Neural cell (in vitro differentiated cells): ENCODE results near the gene ZSWIM6. TPM values are rescaled to one million over a fixed set of nuclear protein-coding genes. Genes with fewer than 3 reads are reported as not detected.
A peak's percentile ranks its signal among the peaks of the same experiment; 100 is the strongest.

Source experiments
- H2AFZ ChIP-seq: fragments of 200-600, 300-800 bp; sonication (generic), shearing (Covaris generic); 2 replicates; pipeline ENCODE4 v1.6.0; 2014; ENCODE audit warnings: low read depth, mild to moderate bottlenecking, antibody characterized with exemption, low read length, moderate library complexity
- H3F3A ChIP-seq: fragments of 200-600 bp; shearing (Covaris generic); 2 replicates; pipeline ENCODE4 v1.6.1; 2016; ENCODE audit warnings: mild to moderate bottlenecking, moderate library complexity, mixed read lengths, antibody characterized with exemption, low read length; ENCODE audit not compliant: insufficient read depth, poor library complexity, severe bottlenecking
- H3K27ac ChIP-seq: fragments of 200-600, 300-800 bp; sonication (generic), shearing (Covaris generic); 2 replicates; pipeline ENCODE4 v1.5.1; 2014; ENCODE audit warnings: mild to moderate bottlenecking, low read length, moderate library complexity
- H3K27me3 ChIP-seq: fragments of 300-800, 200-600 bp; sonication (generic), shearing (Covaris generic); 2 replicates; pipeline ENCODE4 v1.6.0; 2014; ENCODE audit warnings: mild to moderate bottlenecking, low read depth, low read length, moderate library complexity; ENCODE audit not compliant: insufficient read depth
- H3K36me3 ChIP-seq: fragments of 300-800, 200-600 bp; sonication (generic), shearing (Covaris generic); 2 replicates; pipeline ENCODE4 v1.5.1; 2014; ENCODE audit warnings: mild to moderate bottlenecking, antibody characterized with exemption, low read length, moderate library complexity; ENCODE audit not compliant: insufficient read depth
- H3K4me2 ChIP-seq: fragments of 300-800, 200-600 bp; sonication (generic), shearing (Covaris generic); 2 replicates; pipeline ENCODE4 v1.6.0; 2014; ENCODE audit warnings: mild to moderate bottlenecking, low read length
- H3K4me3 ChIP-seq: fragments of 300-800, 200-600 bp; sonication (generic), shearing (Covaris generic); 2 replicates; pipeline ENCODE4 v1.5.1; 2014; ENCODE audit warnings: mild to moderate bottlenecking, low read length, moderate library complexity
- H3K79me2 ChIP-seq: fragments of 200-600 bp; shearing (Covaris generic); replicated peaks from 2 replicates; pipeline ENCODE4 v1.6.0; 2014; ENCODE audit warnings: mild to moderate bottlenecking, low read length, moderate library complexity; ENCODE audit not compliant: insufficient read depth
- H3K9ac ChIP-seq: fragments of 300-800, 200-600 bp; sonication (generic), shearing (Covaris generic); 2 replicates; pipeline ENCODE4 v1.6.1; 2016; ENCODE audit warnings: mild to moderate bottlenecking, low read length, mixed read lengths
- H3K9me2 ChIP-seq: fragments of 200-600 bp; shearing (Covaris generic); 2 replicates; pipeline ENCODE4 v1.6.1; 2016; ENCODE audit warnings: mild to moderate bottlenecking, low read length, mixed read lengths; ENCODE audit not compliant: insufficient read depth
- H3K9me3 ChIP-seq: fragments of 200-600, 300-800 bp; sonication (generic), shearing (Covaris generic); 2 replicates; pipeline ENCODE4 v1.6.1; 2016; ENCODE audit warnings: mild to moderate bottlenecking, mixed run types, low read length, moderate library complexity, mixed read lengths
- H4K20me1 ChIP-seq: fragments of 200-600 bp; shearing (Covaris generic); 2 replicates; pipeline ENCODE4 v1.6.1; 2016; ENCODE audit warnings: mild to moderate bottlenecking, mixed run types; ENCODE audit not compliant: insufficient read depth
- EP300 ChIP-seq: fragments of 450-650 bp; conservative IDR thresholded peaks from 2 replicates; pipeline ENCODE4 v1.6.1; 2014; ENCODE audit warnings: antibody characterized with exemption, mild to moderate bottlenecking, moderate library complexity; ENCODE audit not compliant: poor library complexity, severe bottlenecking
- EZH2 ChIP-seq: fragments of 200-600, 300-800 bp; shearing (Covaris generic), sonication (generic); IDR thresholded peaks from 2 replicates; pipeline ENCODE4 v1.6.1; 2014; ENCODE audit warnings: antibody characterized with exemption, low read length, borderline replicate concordance, mild to moderate bottlenecking; ENCODE audit not compliant: insufficient read depth, poor library complexity, severe bottlenecking
- MXI1 ChIP-seq: fragments of 450-650 bp; conservative IDR thresholded peaks from 2 replicates; pipeline ENCODE4 v1.6.1; 2014; ENCODE audit warnings: antibody characterized with exemption, mild to moderate bottlenecking; ENCODE audit not compliant: poor library complexity, severe bottlenecking
- POLR2AphosphoS5 ChIP-seq: IDR thresholded peaks from 2 replicates; pipeline ENCODE4 v1.6.1; 2012
- RAD21 ChIP-seq: fragments of 450-650 bp; conservative IDR thresholded peaks from 2 replicates; pipeline ENCODE4 v1.6.1; 2014; ENCODE audit warnings: antibody characterized with exemption, mild to moderate bottlenecking, moderate library complexity
- SMC3 ChIP-seq: fragments of 450-650 bp; conservative IDR thresholded peaks from 2 replicates; pipeline ENCODE4 v1.6.1; 2014; ENCODE audit warnings: antibody characterized with exemption, mild to moderate bottlenecking, moderate library complexity; ENCODE audit not compliant: poor library complexity
- TAF1 ChIP-seq: IDR thresholded peaks from 2 replicates; pipeline ENCODE4 v1.6.1; 2012; ENCODE audit warnings: low read depth
- polyA plus RNA-seq: library from polyadenylated mRNA; depleted of rRNA; stranded (reverse); fragments of >200 nt; gene quantifications from 2 replicates; pipeline ENCODE4 v1.2.3, GENCODE V29; 2014
- TF ChIP-seq, protein P1 (sequence below): fragments of 450-650 bp; IDR thresholded peaks from 2 replicates; pipeline ENCODE4 v1.5.1; 2014; ENCODE audit warnings: antibody characterized with exemption, mild to moderate bottlenecking, moderate library complexity; ENCODE audit not compliant: poor library complexity, severe bottlenecking
- TF ChIP-seq, protein P2 (sequence below): IDR thresholded peaks from 2 replicates; pipeline ENCODE4 v1.6.1; 2012; ENCODE audit warnings: borderline replicate concordance

Gene ZSWIM6
- polyA plus RNA-seq, 1 donor from 2014 or later = 43.6 TPM

DNA sequence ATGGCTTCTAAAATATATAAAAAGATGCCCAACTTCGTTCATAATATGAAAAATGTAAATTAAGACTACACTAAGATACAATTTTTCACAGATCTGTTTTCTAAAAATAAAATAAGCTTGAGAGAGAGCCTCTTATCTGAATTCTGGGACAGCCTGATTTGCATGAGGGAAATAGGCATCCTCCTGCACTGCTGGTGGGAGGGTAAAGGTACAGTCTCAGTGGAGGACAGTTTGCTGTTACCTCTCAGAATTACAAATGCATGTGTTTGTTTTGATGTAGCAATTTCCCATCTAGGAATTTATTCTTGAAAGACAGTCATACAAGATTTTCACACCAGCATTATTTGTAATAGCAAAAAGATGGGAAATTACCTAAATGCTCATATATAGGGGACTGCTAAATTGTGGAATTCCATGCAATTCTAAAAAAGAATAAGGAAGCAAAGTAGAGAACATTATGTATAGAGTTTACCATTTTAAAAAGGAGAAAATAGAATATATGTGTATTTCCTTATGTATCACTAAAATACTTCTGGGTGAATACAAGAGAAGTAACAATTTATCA lies 75.7 kb downstream of the ZSWIM6 start:
- Histone ChIP-seq H3K36me3 (no peaks in the 10 kb centered on the region), H3K4me3 (no peak overlapping the region), H3K27me3 (no peaks in the 10 kb centered on the region), H3K9me3 (no peaks in the 10 kb centered on the region), H3K79me2 (peaks cover 91% of the 10 kb centered on the region), H3K9me2 (no peaks in the 10 kb centered on the region), H2AFZ (no peak overlapping the region), H3F3A (no peaks in the 10 kb centered on the region), H3K27ac (no peak overlapping the region), H3K4me2 (no peak overlapping the region), H3K9ac (no peak overlapping the region), H4K20me1 (peaks cover 12% of the 10 kb centered on the region)
- TF ChIP-seq, protein P1, sequence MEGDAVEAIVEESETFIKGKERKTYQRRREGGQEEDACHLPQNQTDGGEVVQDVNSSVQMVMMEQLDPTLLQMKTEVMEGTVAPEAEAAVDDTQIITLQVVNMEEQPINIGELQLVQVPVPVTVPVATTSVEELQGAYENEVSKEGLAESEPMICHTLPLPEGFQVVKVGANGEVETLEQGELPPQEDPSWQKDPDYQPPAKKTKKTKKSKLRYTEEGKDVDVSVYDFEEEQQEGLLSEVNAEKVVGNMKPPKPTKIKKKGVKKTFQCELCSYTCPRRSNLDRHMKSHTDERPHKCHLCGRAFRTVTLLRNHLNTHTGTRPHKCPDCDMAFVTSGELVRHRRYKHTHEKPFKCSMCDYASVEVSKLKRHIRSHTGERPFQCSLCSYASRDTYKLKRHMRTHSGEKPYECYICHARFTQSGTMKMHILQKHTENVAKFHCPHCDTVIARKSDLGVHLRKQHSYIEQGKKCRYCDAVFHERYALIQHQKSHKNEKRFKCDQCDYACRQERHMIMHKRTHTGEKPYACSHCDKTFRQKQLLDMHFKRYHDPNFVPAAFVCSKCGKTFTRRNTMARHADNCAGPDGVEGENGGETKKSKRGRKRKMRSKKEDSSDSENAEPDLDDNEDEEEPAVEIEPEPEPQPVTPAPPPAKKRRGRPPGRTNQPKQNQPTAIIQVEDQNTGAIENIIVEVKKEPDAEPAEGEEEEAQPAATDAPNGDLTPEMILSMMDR = no peak

DNA sequence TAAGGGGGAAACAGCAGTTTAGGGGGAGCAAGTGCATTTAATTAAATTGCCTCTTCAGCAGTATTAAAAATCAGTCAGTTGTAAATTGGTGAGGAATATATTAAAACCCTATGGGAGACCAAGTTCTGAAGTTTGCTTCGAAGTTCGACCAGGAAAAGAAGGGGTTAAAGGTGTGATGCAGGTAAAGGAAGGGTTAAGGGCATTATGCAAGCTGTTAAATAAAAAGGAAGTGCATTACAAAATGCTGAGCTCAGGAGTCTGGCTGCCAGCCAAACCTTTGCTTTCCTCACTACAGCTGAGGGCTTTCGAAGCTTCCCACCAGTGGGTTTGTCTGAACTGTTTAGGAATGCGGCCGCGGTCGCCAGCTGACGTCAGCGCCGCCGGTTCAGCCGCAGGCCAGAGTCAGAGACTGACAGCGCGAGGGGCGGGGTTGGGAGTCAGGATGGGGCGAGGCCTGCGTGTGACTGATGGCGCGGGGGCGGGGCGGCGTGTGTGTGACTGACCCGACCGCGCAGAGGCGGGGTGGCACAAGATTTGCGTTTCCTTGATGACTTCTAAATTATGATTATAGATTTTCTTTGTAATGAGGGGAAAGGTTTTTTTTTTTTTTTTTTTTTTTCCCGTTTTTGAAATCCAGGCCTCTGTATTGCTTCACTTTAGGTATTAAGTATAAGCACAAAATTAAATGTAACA lies 76.6 kb downstream of the ZSWIM6 start:
- H3K27ac ChIP-seq = peak overlapping the region; percentile 70
- H4K20me1 ChIP-seq = peaks cover 12% of the 10 kb centered on the region
- H3K9me2 ChIP-seq = no peaks in the 10 kb centered on the region
- H3K9ac ChIP-seq = peak overlapping the region; percentile 55
- peak overlapping the region; percentile 68 for H3K4me2 ChIP-seq
- H3K4me3 ChIP-seq = peak overlapping the region; percentile 67
- TF ChIP-seq, protein P2, sequence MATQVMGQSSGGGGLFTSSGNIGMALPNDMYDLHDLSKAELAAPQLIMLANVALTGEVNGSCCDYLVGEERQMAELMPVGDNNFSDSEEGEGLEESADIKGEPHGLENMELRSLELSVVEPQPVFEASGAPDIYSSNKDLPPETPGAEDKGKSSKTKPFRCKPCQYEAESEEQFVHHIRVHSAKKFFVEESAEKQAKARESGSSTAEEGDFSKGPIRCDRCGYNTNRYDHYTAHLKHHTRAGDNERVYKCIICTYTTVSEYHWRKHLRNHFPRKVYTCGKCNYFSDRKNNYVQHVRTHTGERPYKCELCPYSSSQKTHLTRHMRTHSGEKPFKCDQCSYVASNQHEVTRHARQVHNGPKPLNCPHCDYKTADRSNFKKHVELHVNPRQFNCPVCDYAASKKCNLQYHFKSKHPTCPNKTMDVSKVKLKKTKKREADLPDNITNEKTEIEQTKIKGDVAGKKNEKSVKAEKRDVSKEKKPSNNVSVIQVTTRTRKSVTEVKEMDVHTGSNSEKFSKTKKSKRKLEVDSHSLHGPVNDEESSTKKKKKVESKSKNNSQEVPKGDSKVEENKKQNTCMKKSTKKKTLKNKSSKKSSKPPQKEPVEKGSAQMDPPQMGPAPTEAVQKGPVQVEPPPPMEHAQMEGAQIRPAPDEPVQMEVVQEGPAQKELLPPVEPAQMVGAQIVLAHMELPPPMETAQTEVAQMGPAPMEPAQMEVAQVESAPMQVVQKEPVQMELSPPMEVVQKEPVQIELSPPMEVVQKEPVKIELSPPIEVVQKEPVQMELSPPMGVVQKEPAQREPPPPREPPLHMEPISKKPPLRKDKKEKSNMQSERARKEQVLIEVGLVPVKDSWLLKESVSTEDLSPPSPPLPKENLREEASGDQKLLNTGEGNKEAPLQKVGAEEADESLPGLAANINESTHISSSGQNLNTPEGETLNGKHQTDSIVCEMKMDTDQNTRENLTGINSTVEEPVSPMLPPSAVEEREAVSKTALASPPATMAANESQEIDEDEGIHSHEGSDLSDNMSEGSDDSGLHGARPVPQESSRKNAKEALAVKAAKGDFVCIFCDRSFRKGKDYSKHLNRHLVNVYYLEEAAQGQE = peak; percentile 21
- TF ChIP-seq MXI1 (peak; percentile 19), POLR2AphosphoS5 (peak; percentile 45), TAF1 (no peak), EP300 (peak; percentile 46), SMC3 (peak; percentile 30), RAD21 (peak; percentile 45), EZH2 (no peak)
- TF ChIP-seq, protein P1 = no peak
- H3K79me2 ChIP-seq = peaks cover 83% of the 10 kb centered on the region
- no peaks in the 10 kb centered on the region for H3K27me3 ChIP-seq
- no peaks in the 10 kb centered on the region for H3K36me3 ChIP-seq
- no peaks in the 10 kb centered on the region for H3F3A ChIP-seq
- H3K9me3 ChIP-seq = no peaks in the 10 kb centered on the region
- H2AFZ ChIP-seq = no peak overlapping the region
